HepG2 (cell line): ENCODE results near the gene ENTREP3. TPM values are rescaled to one million over a fixed set of nuclear protein-coding genes. Genes with fewer than 3 reads are reported as not detected.

ENCODE experiments used
- ATF2 ChIP-seq: sonication (generic); formaldehyde crosslinking; IDR thresholded peaks from 2 replicates; pipeline ENCODE4 v1.4.0; 2020; ENCODE audit warnings: missing genetic modification reagents
- CBX5 ChIP-seq: sonication (generic); formaldehyde crosslinking; IDR thresholded peaks from 2 replicates; pipeline ENCODE4 v1.4.0; 2020; ENCODE audit warnings: missing genetic modification reagents, borderline replicate concordance
- DMAP1 ChIP-seq: IDR thresholded peaks from 2 replicates; pipeline ENCODE4 v1.6.1; 2016
- HBP1 ChIP-seq: IDR thresholded peaks from 2 replicates; pipeline ENCODE4 v1.6.1; 2016; ENCODE audit warnings: low read depth, control low read depth
- HOXD1 ChIP-seq: sonication (generic); formaldehyde crosslinking; IDR thresholded peaks from 2 replicates; pipeline ENCODE4 v1.5.0; 2020; ENCODE audit warnings: missing genetic modification reagents
- KDM5B ChIP-seq: sonication (generic); formaldehyde crosslinking; IDR thresholded peaks from 2 replicates; pipeline ENCODE4 v1.4.0; 2020; ENCODE audit warnings: missing genetic modification reagents, mild to moderate bottlenecking, borderline replicate concordance
- KLF12 ChIP-seq: sonication (generic); formaldehyde crosslinking; IDR thresholded peaks from 2 replicates; pipeline ENCODE4 v1.4.0; 2020; ENCODE audit warnings: missing genetic modification reagents, borderline replicate concordance
- MXI1 ChIP-seq: IDR thresholded peaks from 3 replicates; pipeline ENCODE4 v1.6.1; 2012; ENCODE audit warnings: low read depth, low read length, inconsistent platforms, borderline replicate concordance
- PHB2 ChIP-seq: fragments of 450-650 bp; IDR thresholded peaks from 2 replicates; pipeline ENCODE4 v1.6.1; 2018; ENCODE audit not compliant: partially characterized antibody
- PHF20 ChIP-seq: sonication (generic); formaldehyde crosslinking; IDR thresholded peaks from 2 replicates; pipeline ENCODE4 v1.5.0; 2020; ENCODE audit warnings: mild to moderate bottlenecking, missing genetic modification reagents
- SP140L ChIP-seq: sonication (generic); formaldehyde crosslinking; IDR thresholded peaks from 2 replicates; pipeline ENCODE4 v1.4.0; 2020; ENCODE audit warnings: missing genetic modification reagents, borderline replicate concordance
- SRSF4 ChIP-seq: fragments of 200-400 bp; formaldehyde crosslinking; IDR thresholded peaks from one replicate; pipeline ENCODE4 v1.6.1; 2018; ENCODE audit warnings: mild to moderate bottlenecking, low read depth, low read length, moderate library complexity; ENCODE audit not compliant: poor library complexity, severe bottlenecking
- TEAD2 ChIP-seq: sonication (generic); formaldehyde crosslinking; IDR thresholded peaks from 2 replicates; pipeline ENCODE4 v1.9.0; 2021; ENCODE audit warnings: missing genetic modification reagents
- YEATS2 ChIP-seq: sonication (generic); formaldehyde crosslinking; IDR thresholded peaks from 2 replicates; pipeline ENCODE4 v1.4.0; 2020; ENCODE audit warnings: missing genetic modification reagents, borderline replicate concordance
- ZBTB26 ChIP-seq: IDR thresholded peaks from 2 replicates; pipeline ENCODE4 v1.6.1; 2016; ENCODE audit warnings: missing compliant biosample characterization, missing genetic modification reagents, borderline replicate concordance
- ZNF17 ChIP-seq: sonication (generic); formaldehyde crosslinking; IDR thresholded peaks from 2 replicates; pipeline ENCODE4 v1.5.0; 2020; ENCODE audit warnings: mild to moderate bottlenecking, missing genetic modification reagents
- ZNF331 ChIP-seq: sonication (generic); formaldehyde crosslinking; IDR thresholded peaks from 2 replicates; pipeline ENCODE4 v1.4.0; 2020; ENCODE audit warnings: missing genetic modification reagents
- ZNF34 ChIP-seq: sonication (generic); formaldehyde crosslinking; IDR thresholded peaks from 2 replicates; pipeline ENCODE4 v1.4.0; 2020; ENCODE audit warnings: mild to moderate bottlenecking, missing genetic modification reagents, borderline replicate concordance
- ZNF577 ChIP-seq: sonication (generic); formaldehyde crosslinking; IDR thresholded peaks from 2 replicates; pipeline ENCODE4 v1.4.0; 2020; ENCODE audit warnings: mild to moderate bottlenecking, low read depth, missing genetic modification reagents, borderline replicate concordance
- ZNF792 ChIP-seq: IDR thresholded peaks from 2 replicates; pipeline ENCODE4 v1.6.1; 2016
- ZSCAN20 ChIP-seq: sonication (generic); formaldehyde crosslinking; IDR thresholded peaks from 2 replicates; pipeline ENCODE4 v1.4.0; 2020; ENCODE audit warnings: missing genetic modification reagents, mild to moderate bottlenecking, borderline replicate concordance
- polyA plus RNA-seq, 8 experiments: library from polyadenylated mRNA; depleted of rRNA in 3 of 8; stranded (reverse) in 7 of 8; unstranded in 1 of 8; fragments of >200 nt; fragmentation: Illumina TruSeq in 4 of 8; extraction: Trizol in 4 of 8; gene quantifications; 2 replicates each; pipeline versions ENCODE4 v1.2.1 to v1.2.3, GENCODE V29; 2011 to 2016; ENCODE audit warnings: low read depth in 4 of 8, missing spikeins in 1 of 8, mixed read lengths in 1 of 8; ENCODE audit not compliant: insufficient read depth in 1 of 8
- total RNA-seq, 5 experiments: library from RNA; depleted of rRNA; stranded (reverse); fragments of >200 nt; fragmentation: Illumina TruSeq; extraction: Trizol; gene quantifications; 2 replicates each; pipeline ENCODE4 v1.2.3, GENCODE V29; 2016; ENCODE audit warnings: low read depth in 1 of 5
- TF ChIP-seq, protein P1 (sequence below): sonication (generic); formaldehyde crosslinking; IDR thresholded peaks from 2 replicates; pipeline ENCODE4 v1.4.0; 2020; ENCODE audit warnings: missing genetic modification reagents, borderline replicate concordance
- TF ChIP-seq, protein P2 (sequence below): sonication (generic); formaldehyde crosslinking; conservative IDR thresholded peaks from 2 replicates; pipeline ENCODE4 v1.8.1; 2023; ENCODE audit warnings: missing genetic modification reagents

The ENTREP3 gene
- total and polyA plus RNA-seq, 2 of the 13 experiments (the other 11 are each of a cell fraction or from before 2014, with no cell fraction given): 4.1 to 9.9 TPM

- TF ChIP-seq KLF12 (CRISPR knock-in tag) (0 out of 2 replicates have a peak, but pooled peaks have one; percentile 34), ZNF17 (no peak), PHF20 (CRISPR knock-in tag) (peak; percentile 99), SP140L (CRISPR knock-in tag) (no peak), MXI1 (peak; percentile 23; the same call in 1 of the 3 replicates), PHB2 (no peak), ZBTB26 (CRISPR knock-in tag) (no peak), ZSCAN20 (no peak), TEAD2 (no peak), ZNF577 (CRISPR knock-in tag) (no peak), YEATS2 (CRISPR knock-in tag) (peak; percentile 98), SRSF4 (no peak), ZNF34 (no peak), DMAP1 (CRISPR knock-in tag) (peak; percentile 41; the same call in 1 of the 2 replicates), CBX5 (CRISPR knock-in tag) (0 out of 2 replicates have a peak, but pooled peaks have one; percentile 49), ZNF792 (CRISPR knock-in tag) (0 out of 2 replicates have a peak, but pooled peaks have one; percentile 16), KDM5B (CRISPR knock-in tag) (no peak), ATF2 (CRISPR knock-in tag) (0 out of 2 replicates have a peak, but pooled peaks have one; percentile 37), ZNF331 (0 out of 2 replicates have a peak, but pooled peaks have one; percentile 38), HBP1 (no peak; the same call in none of the 2 replicates), HOXD1 (CRISPR knock-in tag) (no peak)
- TF ChIP-seq, protein P1, sequence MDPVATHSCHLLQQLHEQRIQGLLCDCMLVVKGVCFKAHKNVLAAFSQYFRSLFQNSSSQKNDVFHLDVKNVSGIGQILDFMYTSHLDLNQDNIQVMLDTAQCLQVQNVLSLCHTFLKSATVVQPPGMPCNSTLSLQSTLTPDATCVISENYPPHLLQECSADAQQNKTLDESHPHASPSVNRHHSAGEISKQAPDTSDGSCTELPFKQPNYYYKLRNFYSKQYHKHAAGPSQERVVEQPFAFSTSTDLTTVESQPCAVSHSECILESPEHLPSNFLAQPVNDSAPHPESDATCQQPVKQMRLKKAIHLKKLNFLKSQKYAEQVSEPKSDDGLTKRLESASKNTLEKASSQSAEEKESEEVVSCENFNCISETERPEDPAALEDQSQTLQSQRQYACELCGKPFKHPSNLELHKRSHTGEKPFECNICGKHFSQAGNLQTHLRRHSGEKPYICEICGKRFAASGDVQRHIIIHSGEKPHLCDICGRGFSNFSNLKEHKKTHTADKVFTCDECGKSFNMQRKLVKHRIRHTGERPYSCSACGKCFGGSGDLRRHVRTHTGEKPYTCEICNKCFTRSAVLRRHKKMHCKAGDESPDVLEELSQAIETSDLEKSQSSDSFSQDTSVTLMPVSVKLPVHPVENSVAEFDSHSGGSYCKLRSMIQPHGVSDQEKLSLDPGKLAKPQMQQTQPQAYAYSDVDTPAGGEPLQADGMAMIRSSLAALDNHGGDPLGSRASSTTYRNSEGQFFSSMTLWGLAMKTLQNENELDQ: no peak
- TF ChIP-seq, protein P2, sequence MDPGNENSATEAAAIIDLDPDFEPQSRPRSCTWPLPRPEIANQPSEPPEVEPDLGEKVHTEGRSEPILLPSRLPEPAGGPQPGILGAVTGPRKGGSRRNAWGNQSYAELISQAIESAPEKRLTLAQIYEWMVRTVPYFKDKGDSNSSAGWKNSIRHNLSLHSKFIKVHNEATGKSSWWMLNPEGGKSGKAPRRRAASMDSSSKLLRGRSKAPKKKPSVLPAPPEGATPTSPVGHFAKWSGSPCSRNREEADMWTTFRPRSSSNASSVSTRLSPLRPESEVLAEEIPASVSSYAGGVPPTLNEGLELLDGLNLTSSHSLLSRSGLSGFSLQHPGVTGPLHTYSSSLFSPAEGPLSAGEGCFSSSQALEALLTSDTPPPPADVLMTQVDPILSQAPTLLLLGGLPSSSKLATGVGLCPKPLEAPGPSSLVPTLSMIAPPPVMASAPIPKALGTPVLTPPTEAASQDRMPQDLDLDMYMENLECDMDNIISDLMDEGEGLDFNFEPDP (CRISPR knock-in tag): no peak
Observed at GRCh38 chr1:155241069-155241679, 14.1 kb downstream of the ENTREP3 start (continued).
